ENCODE data around the gene VRK1.

GRCh38 chr14:96783915-96784224, 13.3 kb upstream of the VRK1 start:
- TF ChIP-seq CTCF (IDR thresholded peaks at IDR 0.05) (no peak), EP300 (IDR thresholded peaks at IDR 0.05) (no peak), POLR2A (IDR thresholded peaks at IDR 0.05) (no peak), POLR2AphosphoS5 (IDR thresholded peaks at IDR 0.05) (no peak)

All from upper lobe of left lung (tissue), 4 donors.